Measurements from ENCODE around the gene IL17REL.
"Not testable (repeated sequence)": the region's sequence is repeated elsewhere in the genome, so short reads cannot be mapped to it uniquely, and the experiment has no call there.

Gene IL17REL

GRCh38 chr22:49983148-49984042, 29.2 kb downstream of the IL17REL start:
- no peak for DNase-seq

GRCh38 chr22:49981799-49982198, 30.8 kb downstream of the IL17REL start:
- not testable (repeated sequence) for DNase-seq

GRCh38 chr22:49979587-49980264, 32.8 kb downstream of the IL17REL start:
- no peak for DNase-seq

- DNase-seq = no peak
Observed at GRCh38 chr22:49977578-49977977, 35.0 kb downstream of the IL17REL start.

GRCh38 chr22:49976439-49977175, 36.0 kb downstream of the IL17REL start:
- DNase-seq = no peak

GRCh38 chr22:49975543-49976389, 36.8 kb downstream of the IL17REL start:
- DNase-seq = no peak

GRCh38 chr22:49973018-49973961, 39.3 kb downstream of the IL17REL start:
- DNase-seq = no peak

GRCh38 chr22:49972163-49973017, 40.2 kb downstream of the IL17REL start:
- no peak for DNase-seq

GRCh38 chr22:49971232-49972162, 41.1 kb downstream of the IL17REL start:
- DNase-seq = no peak

- no peak for DNase-seq
Observed at GRCh38 chr22:49970528-49971231, 41.9 kb downstream of the IL17REL start.

GRCh38 chr22:49969751-49970527, 42.6 kb downstream of the IL17REL start:
- DNase-seq = no peak

GRCh38 chr22:49968831-49969661, 43.5 kb downstream of the IL17REL start:
- DNase-seq = no peak

GRCh38 chr22:49968313-49968830, 44.2 kb downstream of the IL17REL start:
- DNase-seq = no peak

GRCh38 chr22:49967706-49968208, 44.8 kb downstream of the IL17REL start:
- DNase-seq = no peak

- no peak for DNase-seq
Observed at GRCh38 chr22:49966774-49967705, 45.5 kb downstream of the IL17REL start.

All from NCI-H446 treated with DMSO at 0.1 percent for 48 hours (cell line).